ENCODE measurements around the gene PREB.
"Not testable (repeated sequence)": the region's sequence is repeated elsewhere in the genome, so short reads cannot be mapped to it uniquely, and the experiment has no call there.

PREB gene

GRCh38 chr2:27133905-27134780 lies at the start of gene PREB:
TSS of gene PREB (minus strand) at chr2:27134636. CDS start at chr2:27134421, 215 bp downstream.
- peak within 1 kb of the TSS; percentile 97 for H3K4me2 ChIP-seq
- peak within 1 kb of the TSS; percentile 89 for H3K27ac ChIP-seq
- peak within 1 kb of the TSS; percentile 95 for H3K9ac ChIP-seq
- H3K4me3 ChIP-seq = peak within 1 kb of the TSS; percentile 98
- TF ChIP-seq Cebpa-rat (IDR thresholded peaks at IDR 0.05) = no peak
- peaks cover 41% of the 10 kb centered on the region for H3K36me3 ChIP-seq
- no peaks in the 10 kb centered on the region for H3K9me3 ChIP-seq
- peaks cover 29% of the 10 kb centered on the region for H3K4me1 ChIP-seq
- H3K27me3 ChIP-seq = no peaks in the 10 kb centered on the region
- peaks cover 50% of the 10 kb centered on the region for H4K20me1 ChIP-seq

- Histone ChIP-seq H3K4me3 (no peak overlapping the region), H3K27me3 (no peaks in the 10 kb centered on the region), H3K4me1 (no peaks in the 10 kb centered on the region), H4K20me1 (no peaks in the 10 kb centered on the region), H3K9me3 (no peaks in the 10 kb centered on the region), H3K36me3 (no peaks in the 10 kb centered on the region), H3K9ac (no peak overlapping the region), H3K4me2 (no peak overlapping the region), H3K27ac (no peak overlapping the region)
- no peak for TF ChIP-seq Cebpa-rat (IDR thresholded peaks at IDR 0.05)
Observed at GRCh38 chr2:27184115-27184514, 49.7 kb upstream of the PREB start.

- H3K4me2 ChIP-seq = no peak overlapping the region
- no peak for TF ChIP-seq Cebpa-rat (IDR thresholded peaks at IDR 0.05)
- H3K9ac ChIP-seq = no peak overlapping the region
- H3K27me3 ChIP-seq = no peaks in the 10 kb centered on the region
- H3K9me3 ChIP-seq = no peaks in the 10 kb centered on the region
- no peaks in the 10 kb centered on the region for H4K20me1 ChIP-seq
- H3K27ac ChIP-seq = no peak overlapping the region
- H3K36me3 ChIP-seq = no peaks in the 10 kb centered on the region
- H3K4me3 ChIP-seq = no peak overlapping the region
- H3K4me1 ChIP-seq = no peaks in the 10 kb centered on the region
Observed at GRCh38 chr2:27182346-27182745, 47.9 kb upstream of the PREB start.

GRCh38 chr2:27179344-27180000 lies 45.0 kb upstream of the PREB start:
- Histone ChIP-seq H3K27ac (no peak overlapping the region), H3K36me3 (no peaks in the 10 kb centered on the region), H3K4me3 (no peak overlapping the region), H3K4me1 (no peaks in the 10 kb centered on the region), H4K20me1 (no peaks in the 10 kb centered on the region), H3K4me2 (no peak overlapping the region), H3K27me3 (no peaks in the 10 kb centered on the region), H3K9me3 (no peaks in the 10 kb centered on the region), H3K9ac (no peak overlapping the region)
- TF ChIP-seq Cebpa-rat (IDR thresholded peaks at IDR 0.05) = no peak

GRCh38 chr2:27178469-27178868 lies 44.0 kb upstream of the PREB start:
- Histone ChIP-seq H3K9ac (no peak overlapping the region), H3K4me2 (no peak overlapping the region), H3K4me1 (no peaks in the 10 kb centered on the region), H3K27ac (no peak overlapping the region), H3K4me3 (no peak overlapping the region), H3K9me3 (no peaks in the 10 kb centered on the region), H3K36me3 (no peaks in the 10 kb centered on the region), H4K20me1 (no peaks in the 10 kb centered on the region), H3K27me3 (no peaks in the 10 kb centered on the region)
- no peak for TF ChIP-seq Cebpa-rat (IDR thresholded peaks at IDR 0.05)

GRCh38 chr2:27177441-27178351 lies 43.3 kb upstream of the PREB start:
- no peak overlapping the region for H3K4me3 ChIP-seq
- no peaks in the 10 kb centered on the region for H3K36me3 ChIP-seq
- H3K4me2 ChIP-seq = no peak overlapping the region
- H3K27ac ChIP-seq = no peak overlapping the region
- no peaks in the 10 kb centered on the region for H3K27me3 ChIP-seq
- H4K20me1 ChIP-seq = no peaks in the 10 kb centered on the region
- H3K4me1 ChIP-seq = no peaks in the 10 kb centered on the region
- no peak for TF ChIP-seq Cebpa-rat (IDR thresholded peaks at IDR 0.05)
- no peaks in the 10 kb centered on the region for H3K9me3 ChIP-seq
- H3K9ac ChIP-seq = no peak overlapping the region

GRCh38 chr2:27175781-27176180 lies 41.3 kb upstream of the PREB start:
- H4K20me1 ChIP-seq, H3K27me3 ChIP-seq, H3K4me1 ChIP-seq, H3K36me3 ChIP-seq, H3K9me3 ChIP-seq, H3K27ac ChIP-seq, H3K4me2 ChIP-seq, H3K9ac ChIP-seq, H3K4me3 ChIP-seq: not testable (repeated sequence)

GRCh38 chr2:27175330-27175729 lies 40.9 kb upstream of the PREB start:
- no peak overlapping the region for H3K27ac ChIP-seq
- peaks cover 6% of the 10 kb centered on the region; the same call in 1 of the 2 replicates for H3K4me1 ChIP-seq
- no peak overlapping the region for H3K4me2 ChIP-seq
- H3K36me3 ChIP-seq = no peaks in the 10 kb centered on the region
- H4K20me1 ChIP-seq = no peaks in the 10 kb centered on the region
- no peaks in the 10 kb centered on the region for H3K9me3 ChIP-seq
- no peak for TF ChIP-seq Cebpa-rat (IDR thresholded peaks at IDR 0.05)
- no peaks in the 10 kb centered on the region for H3K27me3 ChIP-seq
- no peak overlapping the region for H3K4me3 ChIP-seq
- no peak overlapping the region for H3K9ac ChIP-seq

GRCh38 chr2:27174638-27175037 lies 40.2 kb upstream of the PREB start:
- no peaks in the 10 kb centered on the region for H4K20me1 ChIP-seq
- peaks cover 10% of the 10 kb centered on the region; the same call in 1 of the 2 replicates for H3K4me1 ChIP-seq
- no peaks in the 10 kb centered on the region for H3K27me3 ChIP-seq
- H3K36me3 ChIP-seq = no peaks in the 10 kb centered on the region
- H3K4me3 ChIP-seq = no peak overlapping the region
- no peak overlapping the region for H3K4me2 ChIP-seq
- no peak overlapping the region for H3K27ac ChIP-seq
- TF ChIP-seq Cebpa-rat (IDR thresholded peaks at IDR 0.05) = no peak
- no peaks in the 10 kb centered on the region for H3K9me3 ChIP-seq
- no peak overlapping the region for H3K9ac ChIP-seq

Data from BLaER1 (cell line).